Stomach (tissue), 4 donors: ENCODE measurements around the gene FOS.

Experiments used
- EP300 ChIP-seq: sonication (generic); formaldehyde crosslinking; IDR thresholded peaks from one replicate; pipeline ENCODE4 v1.6.1; 2017; ENCODE audit warnings: antibody characterized with exemption
- POLR2AphosphoS5 ChIP-seq, 3 donors: sonication (generic); formaldehyde crosslinking; IDR thresholded peaks; one replicate each; pipeline ENCODE4 v1.6.1; 2016; ENCODE audit warnings: antibody characterized with exemption in 3 of 3
- TF ChIP-seq, protein P1 (sequence below), 7 experiments: fragments of 450-650 bp in 4 of 7; fragments of 200-600 bp in 3 of 7; sonication (generic) in 3 of 7; IDR thresholded peaks; one replicate each; pipeline ENCODE4 v1.5.1; 2016 to 2019; ENCODE audit warnings: antibody characterized with exemption in 7 of 7, control low read depth in 2 of 7, mild to moderate bottlenecking in 1 of 7

GRCh38 chr14:75310295-75311111 lies 31.9 kb downstream of the FOS start:
- TF ChIP-seq, protein P1, sequence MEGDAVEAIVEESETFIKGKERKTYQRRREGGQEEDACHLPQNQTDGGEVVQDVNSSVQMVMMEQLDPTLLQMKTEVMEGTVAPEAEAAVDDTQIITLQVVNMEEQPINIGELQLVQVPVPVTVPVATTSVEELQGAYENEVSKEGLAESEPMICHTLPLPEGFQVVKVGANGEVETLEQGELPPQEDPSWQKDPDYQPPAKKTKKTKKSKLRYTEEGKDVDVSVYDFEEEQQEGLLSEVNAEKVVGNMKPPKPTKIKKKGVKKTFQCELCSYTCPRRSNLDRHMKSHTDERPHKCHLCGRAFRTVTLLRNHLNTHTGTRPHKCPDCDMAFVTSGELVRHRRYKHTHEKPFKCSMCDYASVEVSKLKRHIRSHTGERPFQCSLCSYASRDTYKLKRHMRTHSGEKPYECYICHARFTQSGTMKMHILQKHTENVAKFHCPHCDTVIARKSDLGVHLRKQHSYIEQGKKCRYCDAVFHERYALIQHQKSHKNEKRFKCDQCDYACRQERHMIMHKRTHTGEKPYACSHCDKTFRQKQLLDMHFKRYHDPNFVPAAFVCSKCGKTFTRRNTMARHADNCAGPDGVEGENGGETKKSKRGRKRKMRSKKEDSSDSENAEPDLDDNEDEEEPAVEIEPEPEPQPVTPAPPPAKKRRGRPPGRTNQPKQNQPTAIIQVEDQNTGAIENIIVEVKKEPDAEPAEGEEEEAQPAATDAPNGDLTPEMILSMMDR (IDR thresholded peaks at IDR 0.05), result no peak
- peak; percentile 58 for TF ChIP-seq EP300
- TF ChIP-seq POLR2AphosphoS5 (IDR thresholded peaks at IDR 0.05), result peak in 2 of 3 donors; percentile 48
